Fibroblast of the aortic adventitia (primary cell): ENCODE results near the gene PIEZO1. TPM values are rescaled to one million over a fixed set of nuclear protein-coding genes. Genes with fewer than 3 reads are reported as not detected.

ENCODE experiments used
- DNase-seq: peaks from one replicate; pipeline ENCODE4 v3.0.0-alpha.2; 2010; ENCODE audit warnings: low read depth
- H3K4me3 ChIP-seq: 2 replicates; pipeline ENCODE4 v1.5.1; 2011; ENCODE audit warnings: low read depth, mild to moderate bottlenecking, control low read depth, low read length, moderate library complexity
- total RNA-seq: library from RNA; depleted of rRNA; stranded (reverse); fragments of >200 nt; gene quantifications from 2 replicates; pipeline ENCODE4 v1.2.3, GENCODE V29; 2012; ENCODE audit warnings: low replicate concordance
- TF ChIP-seq, protein P1 (sequence below): IDR thresholded peaks from 2 replicates; pipeline ENCODE4 v1.5.1; 2011; ENCODE audit warnings: mild to moderate bottlenecking, low read length, control low read depth, inconsistent platforms; ENCODE audit not compliant: insufficient read depth

Gene PIEZO1
- total RNA-seq, 1 donor: 143 TPM

DNA sequence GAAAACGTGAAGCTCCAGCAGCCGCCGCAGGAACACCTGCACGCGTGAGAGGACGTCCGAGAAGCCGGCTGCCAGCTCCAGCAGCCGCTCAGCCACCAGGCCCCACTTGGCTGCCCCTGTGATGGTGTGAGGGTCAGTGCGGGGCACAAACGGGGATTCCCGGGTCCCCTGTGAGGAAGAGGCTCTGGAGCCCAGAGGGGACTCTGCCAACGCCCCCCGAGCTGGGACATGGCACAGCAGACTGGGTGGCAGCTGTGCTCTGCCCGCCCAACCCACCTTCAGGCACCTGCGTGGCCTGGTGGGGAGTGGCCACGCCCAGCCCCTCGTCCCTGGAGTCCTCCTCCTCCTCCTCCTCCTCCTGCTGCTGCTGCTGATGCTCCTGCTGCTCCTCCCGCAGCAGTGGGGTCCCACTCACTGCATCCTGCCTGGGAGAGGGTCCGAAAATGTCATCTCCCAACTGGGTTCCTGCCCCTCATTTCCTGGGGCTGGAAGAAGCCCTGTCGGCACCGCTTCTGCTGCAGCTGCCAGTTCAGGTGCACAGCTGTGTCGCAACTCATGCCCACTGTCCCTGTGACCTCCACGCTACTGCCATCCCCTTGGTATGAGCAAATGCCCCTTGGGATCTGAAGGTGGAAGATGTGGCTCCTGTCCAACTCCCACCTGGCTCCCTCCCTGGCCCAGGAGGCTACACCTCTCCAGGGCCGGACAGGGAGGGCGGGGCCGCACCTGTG lies 51.2 kb downstream of the PIEZO1 start:
- no peak overlapping the region for H3K4me3 ChIP-seq

DNA sequence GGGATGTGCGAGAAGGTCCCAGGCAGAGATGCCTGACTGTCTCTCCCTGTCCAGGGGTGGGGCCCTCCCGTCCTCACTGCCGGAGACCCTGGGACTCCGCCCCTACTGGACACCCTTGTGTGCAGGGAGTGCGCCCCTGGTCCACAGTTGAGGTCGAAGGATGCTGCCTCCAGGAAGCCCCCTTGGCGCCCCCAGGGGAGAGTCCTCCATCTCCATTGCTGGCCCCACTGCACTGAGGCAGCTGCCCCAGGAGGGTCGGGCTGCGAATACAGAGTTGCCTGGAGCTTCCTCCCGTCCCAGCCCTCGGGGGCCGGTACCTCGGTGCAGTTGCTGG lies 52.1 kb downstream of the PIEZO1 start:
- DNase-seq: no peak
- TF ChIP-seq, protein P1, sequence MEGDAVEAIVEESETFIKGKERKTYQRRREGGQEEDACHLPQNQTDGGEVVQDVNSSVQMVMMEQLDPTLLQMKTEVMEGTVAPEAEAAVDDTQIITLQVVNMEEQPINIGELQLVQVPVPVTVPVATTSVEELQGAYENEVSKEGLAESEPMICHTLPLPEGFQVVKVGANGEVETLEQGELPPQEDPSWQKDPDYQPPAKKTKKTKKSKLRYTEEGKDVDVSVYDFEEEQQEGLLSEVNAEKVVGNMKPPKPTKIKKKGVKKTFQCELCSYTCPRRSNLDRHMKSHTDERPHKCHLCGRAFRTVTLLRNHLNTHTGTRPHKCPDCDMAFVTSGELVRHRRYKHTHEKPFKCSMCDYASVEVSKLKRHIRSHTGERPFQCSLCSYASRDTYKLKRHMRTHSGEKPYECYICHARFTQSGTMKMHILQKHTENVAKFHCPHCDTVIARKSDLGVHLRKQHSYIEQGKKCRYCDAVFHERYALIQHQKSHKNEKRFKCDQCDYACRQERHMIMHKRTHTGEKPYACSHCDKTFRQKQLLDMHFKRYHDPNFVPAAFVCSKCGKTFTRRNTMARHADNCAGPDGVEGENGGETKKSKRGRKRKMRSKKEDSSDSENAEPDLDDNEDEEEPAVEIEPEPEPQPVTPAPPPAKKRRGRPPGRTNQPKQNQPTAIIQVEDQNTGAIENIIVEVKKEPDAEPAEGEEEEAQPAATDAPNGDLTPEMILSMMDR: no peak
- no peak overlapping the region for H3K4me3 ChIP-seq

More for the DNA sequence above, 51.2 kb downstream of the PIEZO1 start:
- TF ChIP-seq, protein P1: no peak
- DNase-seq: no peak

DNA sequence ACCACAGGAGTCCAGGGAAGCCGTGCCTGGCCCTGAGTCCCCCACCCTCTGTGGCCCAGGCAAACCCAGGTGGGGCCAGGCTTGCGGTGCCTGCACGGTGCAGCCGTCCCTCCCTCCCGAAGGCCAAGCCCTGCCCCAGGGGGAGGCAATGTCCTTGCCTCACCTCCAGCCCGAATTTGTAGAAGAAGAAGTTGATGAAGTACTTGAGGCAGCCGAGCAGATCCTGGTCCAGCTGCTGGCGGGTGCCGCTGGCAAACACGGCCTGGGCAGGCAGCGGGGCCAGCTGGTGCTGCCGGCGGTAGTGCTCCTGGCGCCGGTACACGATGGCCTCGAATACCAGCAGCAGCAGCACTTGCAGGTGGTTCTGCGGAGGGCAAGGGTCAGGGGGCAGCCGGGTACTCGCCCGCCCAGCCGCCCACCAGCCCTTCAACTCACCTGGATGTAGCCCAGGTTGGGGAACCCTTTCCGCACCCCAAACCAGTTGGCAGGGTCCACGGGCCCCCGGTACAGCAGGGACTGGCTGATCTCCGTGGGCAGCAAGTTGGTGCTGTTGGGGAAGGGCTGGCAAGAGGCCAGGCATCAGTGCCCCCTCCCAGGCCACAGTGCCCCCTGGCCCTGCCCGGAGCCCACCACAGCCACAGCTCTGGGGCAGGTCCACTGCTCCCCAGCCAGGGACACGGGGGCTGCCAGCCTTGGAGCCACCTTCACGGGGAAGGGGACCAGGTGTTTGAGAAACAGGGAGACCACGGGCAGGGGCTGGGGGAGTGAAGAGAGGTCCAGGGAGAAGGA lies 52.7 kb downstream of the PIEZO1 start:
- no peak for DNase-seq
- no peak overlapping the region for H3K4me3 ChIP-seq
- TF ChIP-seq, protein P1: no peak

DNA sequence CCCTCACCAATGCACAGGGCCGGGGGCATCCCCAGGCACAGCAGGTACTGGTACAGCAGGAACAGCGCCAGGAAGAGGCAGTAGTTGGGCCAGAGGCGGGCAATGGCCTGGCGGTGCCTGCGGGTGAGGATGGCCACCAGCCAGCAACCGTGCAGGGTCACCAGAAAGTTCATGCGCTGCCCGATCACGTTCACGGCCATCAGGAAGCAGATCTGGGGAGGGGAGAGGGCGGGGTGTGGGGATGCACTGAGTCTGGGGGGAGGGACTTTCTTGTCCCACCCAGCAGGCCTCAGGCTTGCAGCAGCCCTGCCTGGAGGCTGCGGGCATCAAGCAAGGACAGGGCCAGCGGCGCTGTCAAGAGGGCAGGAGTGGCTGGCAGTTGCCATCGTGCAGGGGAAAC lies 53.3 kb downstream of the PIEZO1 start:
- no peak for DNase-seq
- TF ChIP-seq, protein P1: no peak
- no peak overlapping the region for H3K4me3 ChIP-seq

DNA sequence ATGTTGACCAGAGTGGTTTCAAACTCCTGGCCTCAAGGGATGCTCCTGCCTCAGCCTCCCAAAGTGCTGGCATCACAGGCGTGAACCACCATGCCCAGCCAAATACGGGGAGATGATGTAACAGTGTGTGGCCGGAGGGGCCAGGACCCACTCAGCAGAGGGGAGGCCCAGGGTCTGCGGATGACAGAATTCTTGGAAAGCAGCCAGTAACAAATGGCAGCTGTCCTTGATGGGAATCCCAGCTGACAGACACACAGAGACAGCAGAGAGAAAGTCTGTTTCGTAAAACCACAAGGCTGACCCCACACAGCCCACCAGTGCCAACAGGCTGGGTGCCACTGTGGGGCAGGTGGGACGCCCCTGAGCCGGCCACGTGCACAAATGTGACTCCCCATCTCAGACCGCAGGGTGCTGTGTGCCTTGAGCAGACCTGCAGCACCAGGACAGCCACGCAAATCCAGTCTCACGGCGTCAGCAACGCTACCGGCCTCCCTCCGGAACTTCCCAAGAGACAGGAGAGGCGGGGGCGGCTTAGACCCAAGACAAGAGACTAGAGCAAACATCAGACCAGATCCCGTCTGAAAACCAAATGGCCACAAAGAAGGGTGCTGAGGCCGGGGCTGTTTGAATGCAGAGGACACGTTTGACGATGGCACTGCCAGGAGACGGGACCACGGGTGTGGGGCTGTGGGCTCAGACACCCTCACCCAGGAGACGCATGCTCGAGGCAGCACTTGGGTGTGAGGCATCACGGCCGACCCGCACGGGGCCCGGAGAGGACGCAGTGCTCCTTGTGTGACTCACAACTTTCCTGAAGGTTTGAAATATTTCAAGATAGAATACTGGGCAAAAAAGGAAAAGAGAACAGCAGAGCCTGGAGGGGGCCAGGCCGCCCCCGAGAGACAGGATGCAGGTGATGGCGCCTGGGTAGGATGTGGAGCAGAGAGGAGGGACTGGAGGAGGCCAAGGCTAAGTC lies 54.1 kb downstream of the PIEZO1 start:
- H3K4me3 ChIP-seq: no peak overlapping the region
- DNase-seq: no peak
- TF ChIP-seq, protein P1: no peak

DNA sequence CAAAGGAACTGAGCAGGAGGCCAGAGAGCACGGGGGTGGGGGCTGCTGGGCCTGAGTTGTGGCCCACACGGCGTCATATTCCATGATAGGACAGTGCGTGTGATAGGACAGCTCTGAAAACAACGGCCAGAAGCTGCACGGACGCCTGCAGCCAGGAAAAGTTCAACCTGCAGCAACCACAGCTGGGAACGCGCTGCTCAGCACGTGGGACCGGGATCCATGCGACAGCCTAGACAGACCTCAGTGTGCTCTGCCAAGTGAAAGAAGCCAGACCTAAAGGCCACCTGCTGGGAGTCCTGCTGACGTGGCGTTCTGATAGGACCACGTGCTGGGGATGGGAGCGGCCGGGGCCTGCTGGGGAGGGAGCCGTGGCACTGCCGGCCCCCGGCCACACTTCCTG lies 57.1 kb downstream of the PIEZO1 start:
- no peak for DNase-seq
- TF ChIP-seq, protein P1: no peak

More for the DNA sequence above, 57.1 kb downstream of the PIEZO1 start:
- H3K4me3 ChIP-seq: no peak overlapping the region
